ENCODE measurements around the gene LYPD6B.

LYPD6B gene

DNA sequence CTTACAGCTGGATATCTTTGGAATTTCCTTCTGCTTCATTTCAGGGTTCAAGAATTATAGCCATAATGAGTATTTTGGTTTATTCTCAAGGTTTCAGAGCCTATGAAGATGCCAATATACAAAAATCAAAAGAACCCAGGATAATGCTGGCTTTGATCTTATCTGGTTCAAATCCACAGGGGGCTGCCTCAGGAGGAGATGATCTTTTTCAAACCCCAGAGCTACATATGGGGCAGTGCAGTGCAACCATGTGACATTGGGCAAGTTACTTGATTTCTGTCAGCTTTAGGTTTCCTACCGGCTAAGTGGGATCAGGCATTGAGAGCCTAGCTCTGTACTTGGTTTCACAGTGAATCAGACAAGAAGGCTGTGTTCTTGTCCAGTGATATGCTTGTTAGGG, 23.0 kb upstream of the LYPD6B start:
- no peak for DNase-seq

DNA sequence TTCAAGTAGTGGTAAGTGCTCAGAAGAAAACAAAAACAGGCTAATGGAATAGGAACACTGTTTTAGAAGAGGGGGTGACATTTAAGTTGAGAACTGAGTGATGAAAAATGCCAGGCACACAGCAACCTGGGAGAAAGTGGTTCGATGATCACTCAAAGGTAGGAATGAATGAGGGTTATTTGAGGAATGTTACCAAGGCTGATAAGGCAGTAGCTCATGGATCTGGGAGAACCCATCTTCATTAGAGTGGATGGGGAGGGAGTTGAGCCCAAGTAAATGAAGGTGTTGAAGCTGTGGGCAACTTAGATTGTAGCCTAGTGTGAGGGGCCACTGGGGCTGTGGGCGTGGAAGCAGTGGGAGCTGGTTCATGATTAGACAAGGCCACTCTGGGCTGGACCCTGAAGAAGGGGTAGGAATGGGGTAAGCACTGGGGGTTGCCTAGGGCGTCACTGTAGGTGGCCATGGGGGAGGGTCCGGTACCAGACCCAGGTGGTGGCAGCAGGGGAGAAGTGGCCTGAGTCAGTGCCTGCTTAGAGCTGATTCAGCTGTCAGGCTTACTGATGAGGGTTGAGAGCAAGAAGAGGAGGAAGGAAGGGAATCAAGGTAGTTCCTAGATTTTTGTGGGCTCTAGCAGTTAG, 22.5 kb upstream of the LYPD6B start:
- no peak for DNase-seq

DNA sequence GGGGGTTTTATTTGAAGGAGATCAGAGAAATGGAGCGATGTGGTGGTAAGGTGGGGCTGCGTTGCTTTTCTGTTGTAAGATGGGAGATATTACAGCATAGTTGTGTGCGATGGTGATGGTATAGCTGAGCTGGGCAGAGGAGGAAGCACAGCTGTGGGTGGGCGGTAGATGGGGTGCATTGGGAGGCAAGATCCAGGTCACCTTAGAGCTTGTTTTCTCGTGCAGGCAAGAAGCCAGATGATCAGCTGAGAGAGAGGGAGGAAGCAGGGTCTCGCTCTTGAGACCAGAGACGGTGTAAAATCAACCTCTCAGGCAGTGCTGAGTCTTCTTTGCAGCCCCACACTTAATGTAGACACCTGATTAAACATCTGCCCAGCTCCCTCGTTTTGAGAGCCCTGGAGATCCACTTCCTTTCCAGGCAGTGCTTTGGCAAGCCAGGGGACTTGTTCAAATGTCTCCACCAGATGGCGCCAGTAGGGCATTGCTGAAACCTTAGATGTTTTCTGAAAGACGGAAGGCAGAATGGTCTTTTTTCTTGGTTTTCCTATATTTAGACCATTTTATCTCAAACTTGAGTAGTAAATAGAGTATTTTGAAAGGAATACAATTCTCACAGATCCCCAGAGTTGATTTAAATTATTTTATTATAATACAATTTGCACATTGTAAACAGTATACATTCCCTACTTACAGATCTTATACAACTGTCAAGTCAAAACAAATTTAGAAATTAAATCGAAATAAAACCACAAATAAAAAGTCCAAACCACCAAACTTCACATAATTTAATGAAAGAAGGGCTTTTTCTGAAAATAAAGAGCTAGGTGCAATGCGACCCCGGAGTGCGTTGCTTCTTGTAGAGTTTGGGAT, 21.1 kb upstream of the LYPD6B start:
- peak; percentile 74 for DNase-seq

DNA sequence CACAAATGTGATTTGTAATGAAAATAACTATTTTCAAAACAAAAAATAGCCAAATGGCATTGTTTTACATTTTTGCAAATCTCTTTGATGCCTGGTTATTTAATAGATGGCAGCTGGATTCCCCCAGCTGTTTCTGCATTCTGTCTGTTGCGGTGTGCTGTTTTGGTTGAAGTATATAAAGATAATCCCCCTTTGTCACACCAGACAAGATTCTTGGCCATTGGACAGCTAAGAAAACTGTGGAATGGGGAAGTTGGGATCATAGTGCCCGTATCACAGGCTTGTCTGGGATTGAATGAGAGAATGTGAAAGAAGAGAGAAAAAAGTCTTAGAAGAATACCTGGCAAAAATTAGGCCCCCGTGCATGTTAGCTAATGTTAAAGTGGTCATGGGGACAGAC, 19.5 kb upstream of the LYPD6B start:
- DNase-seq, result no peak

DNA sequence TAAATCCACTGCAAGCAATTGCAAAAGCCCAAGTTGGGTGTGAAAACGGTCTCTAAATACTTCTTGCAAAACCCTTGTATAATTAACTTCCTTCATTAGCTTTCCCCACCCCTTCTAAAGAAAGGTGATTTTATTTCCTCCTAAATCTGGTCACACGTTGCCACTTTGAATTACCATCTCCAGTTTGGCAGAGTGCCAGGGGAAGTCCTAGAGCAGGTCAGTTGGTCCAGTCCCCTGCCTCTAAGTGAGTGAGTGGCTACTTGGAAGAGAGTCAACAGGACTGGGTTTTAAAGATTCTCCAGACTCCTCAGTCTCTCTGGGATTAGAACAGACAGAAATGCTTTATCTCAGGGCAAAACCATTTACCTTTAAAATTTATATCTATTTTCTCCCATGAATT, 18.7 kb upstream of the LYPD6B start:
- DNase-seq, result no peak

DNA sequence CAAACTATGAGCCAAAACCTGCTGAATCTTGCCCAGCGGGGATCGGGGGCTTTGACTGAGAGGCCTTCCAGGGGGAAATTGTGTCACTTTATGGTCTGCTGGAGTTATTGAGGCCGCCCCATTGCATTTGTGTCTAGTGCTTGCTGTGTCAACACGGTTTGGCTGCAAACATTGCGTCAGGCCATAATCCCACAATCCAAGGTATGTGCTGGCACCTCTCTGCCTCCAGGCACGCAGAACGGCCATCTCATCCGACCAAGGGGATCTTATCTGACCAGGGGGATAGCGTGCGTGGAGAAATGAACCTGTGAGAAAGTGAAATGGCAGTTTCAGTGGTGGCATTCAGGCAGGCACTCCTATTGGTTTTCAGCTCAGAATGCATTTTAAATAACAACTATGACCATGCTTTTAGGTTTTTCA, 18.1 kb upstream of the LYPD6B start:
- no peak for DNase-seq

DNA sequence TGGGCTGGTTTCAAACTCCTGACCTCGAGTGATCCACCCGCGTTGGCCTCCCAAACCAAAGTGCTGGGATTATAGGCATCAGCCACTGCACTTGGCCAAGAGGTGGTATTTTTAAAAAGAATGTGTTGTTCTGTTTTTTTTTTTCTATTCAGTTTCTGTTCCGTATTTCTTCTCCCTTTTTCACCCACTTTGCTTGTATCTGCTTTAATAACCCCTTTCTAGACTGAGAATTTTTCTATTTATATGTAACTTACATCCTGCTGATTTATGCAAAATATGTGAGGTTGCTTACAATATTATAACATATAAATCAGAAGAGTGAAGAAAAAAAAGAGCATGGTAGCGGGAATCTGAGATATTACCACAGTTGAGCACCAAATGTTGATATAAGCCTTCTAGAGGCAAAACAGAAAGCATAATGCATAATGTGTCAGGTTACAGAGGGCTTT, 17.2 kb upstream of the LYPD6B start:
- no peak for DNase-seq

DNA sequence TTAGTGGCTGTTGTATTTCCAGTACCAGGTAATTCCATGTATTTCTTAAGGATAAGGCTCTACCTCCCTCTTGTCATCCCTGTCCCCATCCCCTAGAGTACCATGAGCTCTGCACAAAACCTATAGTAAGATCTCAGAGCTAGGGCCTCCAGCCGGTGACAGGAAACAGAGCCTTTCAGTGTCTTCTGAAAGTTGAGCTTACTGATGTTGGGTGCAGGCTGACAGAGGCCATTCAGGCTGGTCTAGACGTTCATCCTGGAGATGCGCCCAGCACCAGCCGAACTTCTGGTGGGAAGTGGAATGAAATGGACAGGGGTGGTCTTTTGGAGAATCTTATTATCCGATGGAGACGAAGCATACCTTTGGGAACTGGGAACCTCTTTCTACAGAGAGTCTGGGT, 16.7 kb upstream of the LYPD6B start:
- DNase-seq, result no peak

DNA sequence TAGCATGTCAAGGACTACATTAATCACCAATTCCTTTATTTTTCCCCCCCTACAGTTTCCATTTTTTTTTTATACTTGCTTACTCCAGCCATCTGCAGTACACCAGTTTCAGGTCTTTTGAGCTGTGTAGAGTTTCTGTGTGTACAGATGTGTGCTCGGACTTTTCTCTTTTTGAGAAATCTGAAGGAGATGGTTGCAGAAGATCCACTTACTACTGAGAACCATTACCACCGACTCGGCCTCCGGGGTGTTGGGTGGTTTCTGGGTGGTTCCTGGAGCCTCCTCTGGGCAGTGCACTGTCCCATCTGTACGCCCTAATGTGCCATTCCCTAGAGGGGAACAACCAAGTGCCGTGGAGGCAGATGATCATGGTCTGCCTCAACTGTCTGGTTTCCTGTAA, 15.4 kb upstream of the LYPD6B start:
- no peak for DNase-seq

DNA sequence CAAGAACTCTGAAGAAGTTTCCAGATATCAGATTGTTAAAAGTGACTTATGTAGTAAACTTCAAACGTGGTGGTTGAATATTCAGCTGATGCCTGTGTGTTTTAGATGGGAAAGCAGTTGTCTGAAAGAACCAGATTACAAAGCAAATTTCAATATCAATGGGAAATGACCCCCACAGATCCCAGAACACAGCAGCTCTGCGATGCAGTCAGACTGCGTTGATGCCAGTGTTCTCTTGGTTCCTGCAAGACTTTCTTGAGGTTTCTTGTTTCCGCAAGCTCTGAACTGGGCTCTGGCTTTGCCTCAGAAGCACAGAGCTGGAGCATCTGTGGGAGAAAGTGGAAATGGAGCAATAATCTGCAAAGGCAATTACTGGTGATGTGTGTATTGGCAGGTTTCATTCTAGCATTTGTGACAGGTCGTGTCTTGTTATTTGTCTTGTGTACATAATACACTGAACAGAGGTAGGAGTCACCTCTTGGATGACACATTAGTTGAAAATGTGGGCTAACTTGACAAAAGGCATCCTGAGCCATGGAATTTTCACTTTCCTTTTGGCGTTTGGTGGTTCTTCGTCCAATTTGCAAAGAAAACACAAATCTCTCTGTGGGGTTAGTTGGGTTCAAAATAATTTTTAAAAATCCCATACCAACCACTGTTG, 10.8 kb upstream of the LYPD6B start:
- no peak for DNase-seq

DNA sequence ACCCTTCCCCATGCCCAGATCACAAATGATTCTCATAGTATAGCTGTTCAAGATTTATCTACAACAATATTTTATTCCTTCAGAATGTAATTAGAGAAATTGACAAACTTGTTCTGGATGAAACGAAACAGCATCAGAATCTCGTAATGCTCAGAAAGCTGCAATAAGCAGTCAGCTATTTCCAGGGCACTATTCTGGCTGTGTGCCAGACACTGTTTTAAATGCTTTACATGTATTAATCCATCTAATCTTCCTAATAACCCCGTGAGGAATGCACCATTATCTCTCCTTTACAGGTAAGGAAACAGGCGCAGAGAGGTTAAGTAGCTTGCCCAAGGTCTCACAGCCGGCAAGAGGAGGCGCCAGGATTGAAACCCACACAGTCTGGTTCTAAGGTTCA, 10.1 kb upstream of the LYPD6B start:
- DNase-seq, result no peak

DNA sequence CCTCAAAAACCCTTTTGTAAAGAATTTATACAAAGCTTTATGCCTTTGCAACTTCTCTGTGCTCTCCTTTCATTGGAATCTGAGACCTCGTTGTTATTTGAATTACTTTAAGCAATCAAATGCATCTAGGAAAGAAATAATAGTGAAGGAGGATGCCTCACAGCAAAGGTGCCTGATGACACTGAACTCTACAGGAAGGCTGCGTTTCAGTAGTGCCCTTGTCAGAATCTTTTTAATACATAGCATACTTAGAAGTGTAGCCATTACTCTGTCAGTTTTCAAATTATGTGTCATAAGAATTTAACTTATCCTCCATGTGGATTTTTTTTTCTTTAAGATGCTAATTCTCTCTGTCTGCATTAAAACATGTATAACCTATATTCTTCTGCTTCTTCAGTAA, 9.6 kb upstream of the LYPD6B start:
- no peak for DNase-seq

DNA sequence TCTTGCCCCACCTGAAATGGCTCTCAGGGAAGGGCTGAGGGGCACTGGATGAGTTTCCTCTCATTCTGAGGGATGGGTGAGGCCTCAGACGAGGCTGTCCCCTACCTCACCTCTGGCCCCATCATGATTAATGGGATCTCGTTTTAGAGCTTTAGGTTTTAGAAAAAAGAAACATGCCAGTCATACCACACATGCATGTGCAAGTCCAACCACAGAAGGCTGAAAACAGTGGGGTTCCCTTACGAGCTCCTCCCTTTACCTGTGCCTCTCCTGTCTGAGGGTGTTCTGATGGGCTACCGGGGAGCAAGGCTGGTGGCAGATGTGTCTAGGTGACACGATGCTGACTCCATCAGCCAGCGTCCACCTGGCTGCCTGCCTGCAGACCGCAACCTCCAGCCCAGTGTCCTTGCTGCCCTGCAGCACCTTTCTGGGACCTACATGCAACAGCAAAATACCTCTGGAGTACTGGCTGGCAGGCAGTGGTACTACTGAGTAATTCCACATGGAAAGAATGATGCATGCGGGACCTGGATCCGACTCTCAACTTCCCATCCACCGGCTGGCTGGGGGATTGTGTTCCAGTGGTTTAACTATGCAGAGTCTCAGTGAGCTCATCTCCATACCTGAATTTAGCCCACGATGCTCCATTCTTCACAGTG, 9.1 kb upstream of the LYPD6B start:
- no peak for DNase-seq

DNA sequence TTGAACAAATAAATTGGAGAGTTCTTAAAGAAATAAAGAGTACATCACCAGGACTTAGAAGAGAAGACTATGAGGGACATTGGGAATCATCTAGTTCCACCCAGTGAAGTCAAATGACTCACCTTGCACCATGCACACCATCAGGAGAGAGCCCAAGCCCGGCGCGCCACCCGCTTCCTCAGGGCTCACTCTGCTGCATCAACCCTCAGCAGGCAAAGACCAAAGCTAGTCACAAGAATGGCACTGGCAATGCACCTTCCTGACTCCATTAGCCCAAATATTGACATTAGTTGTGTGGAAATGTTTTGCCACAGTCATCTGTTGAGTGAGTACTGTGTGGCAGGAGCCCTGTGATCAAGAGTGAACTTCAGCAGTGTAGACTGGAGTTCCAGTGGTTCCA, 7.1 kb upstream of the LYPD6B start:
- no peak for DNase-seq

DNA sequence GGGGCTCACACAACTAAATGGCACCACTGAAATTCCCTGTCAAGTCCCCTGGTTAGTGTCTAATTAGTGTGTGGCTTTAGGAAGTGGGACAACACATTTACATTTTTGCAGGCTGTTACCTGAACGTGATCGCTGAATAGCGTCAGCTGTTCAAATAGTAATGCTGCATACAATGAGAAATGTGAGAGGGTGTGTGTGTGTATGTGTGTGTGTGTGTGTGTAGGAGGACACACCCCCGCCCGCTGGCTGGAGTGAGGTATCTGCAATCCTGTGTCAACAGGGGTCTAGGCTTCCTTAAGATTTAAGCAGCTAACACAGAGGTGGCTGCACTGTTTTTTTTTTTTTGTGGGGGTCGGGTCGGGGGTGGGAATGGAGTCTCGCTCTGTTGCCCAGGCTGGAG, 4.8 kb upstream of the LYPD6B start:
- no peak for DNase-seq

DNA sequence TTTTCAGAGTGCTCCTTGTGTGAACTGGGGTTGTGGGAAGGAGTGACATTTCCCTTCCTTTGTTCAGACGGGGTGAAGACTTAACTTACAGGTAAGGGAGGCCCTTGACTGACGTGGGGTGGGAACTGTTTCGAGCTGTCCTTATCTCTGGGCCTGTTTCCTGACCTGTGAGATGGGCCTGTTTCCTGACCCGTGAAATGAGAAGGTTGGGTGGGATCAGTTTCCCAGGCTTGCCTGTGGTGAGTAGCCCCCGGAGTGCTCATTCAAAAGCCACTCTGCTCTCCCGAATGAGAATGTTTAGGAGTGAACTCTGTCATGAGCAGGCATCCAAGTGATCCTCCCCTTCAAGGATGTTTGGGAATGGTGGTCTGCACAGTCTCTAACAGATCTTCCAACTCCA, 4.1 kb upstream of the LYPD6B start:
- no peak for DNase-seq

DNA sequence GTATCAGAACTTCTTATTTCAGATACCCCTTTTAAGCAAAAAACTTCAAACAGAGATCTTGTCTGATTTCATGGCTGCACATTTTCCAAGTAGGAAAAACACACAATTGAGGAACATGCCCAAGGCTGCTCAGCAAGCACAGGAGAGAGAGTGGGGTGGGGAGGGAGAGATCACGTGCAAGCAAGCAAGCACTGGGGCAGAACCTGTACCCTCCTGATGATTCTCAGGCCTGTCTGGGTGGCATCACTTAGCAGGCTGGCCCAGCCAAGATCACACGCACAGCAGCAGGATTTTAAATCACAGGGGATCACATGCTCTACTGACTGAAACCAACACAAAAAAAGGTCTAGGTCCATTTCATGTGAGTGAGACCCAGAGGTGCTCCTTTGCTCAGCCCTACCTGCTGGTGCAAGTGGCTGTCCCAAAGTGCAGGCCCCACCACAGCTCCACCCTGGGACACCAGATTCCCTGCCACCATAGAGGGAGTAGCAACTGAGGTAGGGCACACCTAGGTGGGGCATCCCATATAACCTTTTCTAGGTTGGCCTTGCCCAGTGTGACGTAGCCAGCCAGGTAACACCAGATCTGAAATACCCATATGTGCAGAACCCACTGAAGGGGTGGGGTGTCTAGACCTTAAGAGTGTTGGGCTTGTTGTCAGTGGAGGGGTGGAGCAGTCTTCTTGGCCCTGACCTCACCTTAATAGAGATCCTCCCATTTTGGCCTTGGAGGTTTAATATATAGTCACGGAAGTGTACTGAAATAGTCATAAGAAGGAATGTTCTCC, 1.8 kb upstream of the LYPD6B start:
- no peak for DNase-seq

DNA sequence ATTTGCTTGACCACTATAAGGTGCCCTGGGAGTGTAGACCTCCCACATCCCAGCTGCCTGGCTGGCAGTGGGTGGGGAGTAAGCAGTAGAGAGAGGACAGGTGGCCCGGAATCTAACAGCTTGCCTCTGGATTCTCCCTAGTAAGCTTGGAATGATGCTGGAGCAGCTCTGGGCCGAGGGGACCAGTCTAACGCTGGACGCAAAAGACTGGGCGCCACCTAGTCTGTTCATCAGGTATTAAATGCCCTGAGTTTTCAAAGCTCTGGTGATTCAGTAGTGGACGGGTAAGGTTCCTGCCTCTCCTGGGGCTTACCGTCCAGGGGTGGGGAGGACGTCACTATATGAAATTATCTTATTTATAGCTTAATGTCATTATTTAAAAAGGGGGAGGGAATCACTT, 648 bp upstream of the LYPD6B start:
- DNase-seq, result no peak

DNA sequence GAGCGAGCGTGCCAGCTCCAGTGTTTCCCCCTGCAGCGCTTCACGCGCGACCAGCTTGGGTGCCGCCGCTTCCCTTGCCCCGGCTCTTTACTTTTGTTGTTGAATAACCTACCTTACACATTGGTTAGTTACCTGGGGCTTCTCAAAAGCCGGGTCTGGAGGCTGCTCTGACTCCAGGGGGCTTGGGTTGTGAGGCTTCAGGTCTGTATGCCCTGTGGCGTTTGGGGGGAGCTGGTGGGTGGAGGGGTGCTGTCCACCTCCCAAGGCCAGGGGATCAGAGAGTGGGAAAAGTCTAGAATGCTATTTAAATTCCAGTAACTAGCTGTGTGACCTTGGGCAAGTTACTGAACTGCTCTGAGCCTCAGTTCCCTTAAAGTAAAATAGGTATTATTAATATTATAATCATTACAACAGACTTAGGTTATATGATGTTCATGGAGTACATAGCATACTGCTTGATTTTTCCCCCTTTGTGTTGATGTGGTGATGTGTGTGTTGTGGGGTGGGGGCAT, 770 bp downstream of the LYPD6B start:
- no peak for DNase-seq

DNA sequence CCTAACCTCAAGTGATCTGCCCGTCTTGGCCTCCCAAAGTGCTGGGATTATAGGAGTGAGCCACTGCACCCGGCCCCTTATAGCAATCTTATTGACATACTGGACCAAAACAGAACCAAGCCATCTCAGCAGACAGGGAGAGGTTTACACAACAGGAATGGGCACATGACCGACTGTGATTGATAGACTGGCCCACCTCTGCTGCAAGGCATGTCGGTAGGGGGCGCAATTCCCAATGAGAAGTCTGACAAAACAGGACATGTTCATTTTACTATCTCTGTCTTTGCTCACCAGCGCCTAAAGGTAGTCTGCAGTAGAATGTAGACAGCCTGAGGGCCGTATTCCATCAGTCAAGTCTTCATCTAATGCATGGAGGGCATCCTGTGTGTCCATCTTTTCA, 2.0 kb downstream of the LYPD6B start:
- peak; percentile 61 for DNase-seq

DNA sequence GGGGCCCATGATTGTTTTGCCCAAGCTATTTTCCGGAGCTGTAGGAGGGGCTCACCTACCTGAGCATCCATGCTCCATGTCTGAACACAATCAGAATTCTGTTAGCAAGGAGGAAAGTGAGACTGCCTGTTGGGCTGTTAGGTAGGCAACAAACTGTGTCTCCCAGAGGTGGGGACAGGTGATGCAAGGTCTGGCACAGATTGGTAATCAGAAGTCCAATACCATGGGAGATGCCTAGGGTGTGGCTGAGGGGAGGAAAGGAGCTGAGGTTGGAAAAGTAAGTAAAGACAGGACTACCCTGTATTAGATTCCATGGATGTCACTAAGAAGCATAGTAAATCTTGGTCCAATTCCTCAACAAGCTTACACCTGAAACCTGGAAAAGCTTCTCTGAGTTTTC, 3.0 kb downstream of the LYPD6B start:
- DNase-seq, result no peak

DNA sequence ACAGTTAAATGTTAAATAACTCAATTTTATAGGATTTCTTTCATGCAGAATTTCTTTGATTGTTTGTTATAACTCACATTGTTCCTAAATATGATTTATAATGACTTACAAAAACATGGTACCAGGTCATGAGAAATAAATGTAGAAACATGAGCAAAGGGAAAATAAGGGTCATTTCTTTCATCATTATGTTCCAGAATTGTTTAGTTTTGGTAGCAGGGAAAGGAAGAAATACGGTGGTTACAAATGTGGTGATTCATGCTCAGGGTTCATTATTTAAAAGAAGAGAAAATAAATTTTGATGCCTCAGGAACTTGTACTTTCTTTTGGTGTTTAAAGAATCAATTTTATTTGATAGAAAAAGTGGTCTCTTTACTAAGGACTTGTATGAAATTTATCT, 4.4 kb downstream of the LYPD6B start:
- no peak for DNase-seq

DNA sequence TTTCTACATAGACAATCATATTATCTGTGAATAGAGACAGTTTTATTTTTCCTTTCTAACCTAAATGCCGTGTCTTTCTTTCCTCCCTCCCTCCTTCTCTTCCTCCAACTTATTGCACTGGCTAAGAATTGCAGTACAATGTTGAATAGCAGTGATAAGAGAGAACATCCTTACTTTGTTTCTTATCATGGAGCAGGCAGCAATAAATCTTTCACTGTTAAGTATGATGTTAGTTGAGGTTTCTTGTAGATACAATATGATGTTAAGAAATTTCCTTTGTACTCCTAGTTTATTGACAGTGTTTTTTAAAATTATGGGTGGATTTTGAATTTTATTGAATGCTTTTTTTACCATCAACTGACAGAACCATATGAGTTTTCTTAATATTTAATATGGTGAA, 6.0 kb downstream of the LYPD6B start:
- no peak for DNase-seq

Data from activated CD4-positive, alpha-beta T cell treated with anti-CD3 and anti-CD28 coated beads, Interleukin-10, Interleukin-2, amounts not matched to agents 100 ng/mL and 50 ng/mL, durations not matched to agents 16 hours and 8 hours (primary cell).